Motor neuron (in vitro differentiated cells): Measurements from ENCODE around the gene EFNA3. TPM values are rescaled to one million over a fixed set of nuclear protein-coding genes. Genes with fewer than 3 reads are reported as not detected.

ENCODE experiments used
- ATAC-seq, 8 experiments: fragments of 200-7000 bp; cut with Tn5 transposase; replicated peaks in 6 of 8; 2 replicates each; pipeline ENCODE4 v1.8.0; 2021; ENCODE audit warnings: mild to moderate bottlenecking in 8 of 8, moderate library complexity in 8 of 8
- H3K27ac ChIP-seq, 2 donors: fragments of 250-450 bp; sonication (Bioruptor Pico); 2 replicates each; pipeline ENCODE4 v1.9.0; 2021; ENCODE audit warnings: antibody characterized with exemption in 2 of 2, mild to moderate bottlenecking in 2 of 2, moderate library complexity in 1 of 2
- H3K4me1 ChIP-seq, 2 donors: fragments of 250-450 bp; sonication (Bioruptor Pico); replicated peaks in 1 of 2; 2 replicates each; pipeline ENCODE4 v1.6.1; 2021; ENCODE audit warnings: antibody characterized with exemption in 2 of 2, mild to moderate bottlenecking in 2 of 2, moderate library complexity in 1 of 2
- H3K4me3 ChIP-seq, 5 donors: fragments of 250-450 bp; sonication (Bioruptor Pico); 2 replicates each; pipeline ENCODE4 v1.9.0; 2021; ENCODE audit warnings: antibody characterized with exemption in 5 of 5, mild to moderate bottlenecking in 5 of 5, moderate library complexity in 4 of 5
- WGBS, 10 experiments: fragments of 450-650 bp; shearing (Covaris generic); methylation state at CpG; one replicate each; pipeline ENCODE4 v1.0.0; 2022; 5-methylcytosine and 5-hydroxymethylcytosine counted together
- in situ Hi-C, 9 experiments: fragments of 400-800 bp; cut with MboI; loops; one replicate each; pipeline ENCODE4 v1.15.0; 2021; ENCODE audit warnings: low sequenced_read_pairs in 9 of 9, low pct_unique_long_range_greater_than_20kb in 2 of 9; ENCODE audit not compliant: unreplicated experiment in 9 of 9
- total RNA-seq, 8 experiments: library from RNA; unstranded; fragments of 300-600 nt; gene quantifications; 2 replicates each; pipeline versions ENCODE4 v1.2.3 to v1.2.4, GENCODE V29; 2022

EFNA3 gene
- total RNA-seq, 8 experiments from 2014 or later = 0.71 to 53.7 (median 27.8) TPM

DNA sequence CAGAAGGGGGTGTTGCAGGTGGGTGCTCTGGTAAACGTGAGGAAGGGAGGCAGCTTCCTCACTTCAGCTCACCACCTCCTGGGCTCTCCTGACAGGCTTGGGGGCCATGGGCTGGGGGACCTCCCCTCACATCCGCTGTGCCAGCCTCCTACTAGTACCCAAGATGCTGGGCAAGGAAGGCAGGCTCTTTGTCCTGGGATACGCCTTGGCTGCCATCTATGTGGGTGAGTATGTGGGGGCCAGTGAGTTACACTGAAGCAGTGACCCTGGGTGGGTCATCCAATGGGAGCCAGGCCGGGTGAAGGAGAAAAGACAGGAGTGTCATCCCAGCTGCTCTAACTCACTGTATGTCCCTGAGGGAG, 39.3 kb upstream of the EFNA3 start:
- ATAC-seq = no peak
- H3K4me1 ChIP-seq = no peaks in the 10 kb centered on the region
- in situ Hi-C loops = no loop called here
- no peak overlapping the region for H3K27ac ChIP-seq
- 30 to 83% (median 78%) methylated on average over 1 to 4 of the region's 4 CpGs; no CpG with 5 or more reads in 6 of the 10 experiments for whole genome bisulfite sequencing, 10 experiments
- H3K4me3 ChIP-seq = no peak overlapping the region

DNA sequence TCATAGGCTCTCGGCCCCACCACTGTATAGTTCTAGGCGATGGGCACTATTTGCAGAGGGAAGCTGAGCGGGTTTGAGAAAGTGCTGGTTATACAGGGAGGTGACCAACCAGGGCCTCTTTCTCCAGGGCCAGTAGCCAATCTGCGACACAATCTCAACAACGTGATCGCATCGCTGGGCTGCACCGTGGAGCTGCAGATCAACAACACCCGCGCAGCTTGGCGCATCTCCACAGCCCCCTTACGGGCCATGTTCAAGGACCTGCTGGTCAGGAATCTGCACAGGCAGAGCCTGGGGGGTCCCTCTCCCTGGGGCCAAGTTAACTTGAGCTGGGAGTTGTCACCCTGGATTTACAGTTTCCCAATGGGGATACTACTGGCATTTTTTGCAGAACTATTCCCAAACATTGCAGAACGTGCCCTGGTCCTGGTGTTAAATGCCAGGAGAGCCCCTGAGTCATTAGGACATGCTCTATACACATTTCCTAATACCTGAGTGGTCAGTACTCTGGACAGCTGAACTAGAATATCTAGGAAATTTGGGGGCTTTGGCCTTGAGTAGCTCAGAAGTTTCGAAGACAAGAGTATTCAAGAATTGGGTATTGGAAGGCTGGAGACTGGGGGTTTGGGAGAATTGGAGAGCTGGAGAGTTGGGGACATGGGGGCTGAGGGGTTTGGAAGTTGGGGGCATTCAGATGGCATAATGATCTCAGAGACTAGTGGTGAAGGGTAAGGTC, 38.1 kb upstream of the EFNA3 start:
- H3K27ac ChIP-seq = no peak overlapping the region
- in situ Hi-C loops = no loop called here
- no peaks in the 10 kb centered on the region for H3K4me1 ChIP-seq
- ATAC-seq = no peak
- H3K4me3 ChIP-seq = no peak overlapping the region
- WGBS, 10 experiments = 75 to 100% (median 83%) methylated on average over 1 to 10 of the region's 14 CpGs; no CpG with 5 or more reads in 3 of the 10 experiments

DNA sequence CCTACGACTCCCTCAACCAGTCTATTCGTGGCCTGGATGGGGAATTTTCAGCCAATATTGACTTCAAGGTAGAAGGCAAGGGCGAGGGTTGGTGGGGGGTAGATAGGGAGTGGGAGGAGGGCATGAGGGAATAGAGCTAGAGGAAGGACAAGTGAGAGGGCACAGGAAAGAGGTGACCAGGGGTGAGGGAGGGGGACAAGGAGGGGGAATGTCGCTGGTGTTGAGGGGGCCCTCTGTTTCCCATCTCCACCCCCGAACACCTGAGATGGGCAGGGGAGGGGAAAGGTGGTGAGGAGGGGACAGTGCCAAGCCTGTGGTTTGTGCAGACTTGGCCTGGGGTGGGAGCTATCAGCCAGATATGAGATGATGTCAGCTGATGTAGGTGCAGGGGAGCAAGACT, 35.8 kb upstream of the EFNA3 start:
- in situ Hi-C loops = no loop called here
- H3K4me1 ChIP-seq = no peaks in the 10 kb centered on the region
- no peak overlapping the region for H3K27ac ChIP-seq
- no peak overlapping the region for H3K4me3 ChIP-seq
- ATAC-seq = no peak
- 37 to 57% (median 53%) methylated on average over 1 to 2 of the region's 5 CpGs; no CpG with 5 or more reads in 7 of the 10 experiments for WGBS, 10 experiments

DNA sequence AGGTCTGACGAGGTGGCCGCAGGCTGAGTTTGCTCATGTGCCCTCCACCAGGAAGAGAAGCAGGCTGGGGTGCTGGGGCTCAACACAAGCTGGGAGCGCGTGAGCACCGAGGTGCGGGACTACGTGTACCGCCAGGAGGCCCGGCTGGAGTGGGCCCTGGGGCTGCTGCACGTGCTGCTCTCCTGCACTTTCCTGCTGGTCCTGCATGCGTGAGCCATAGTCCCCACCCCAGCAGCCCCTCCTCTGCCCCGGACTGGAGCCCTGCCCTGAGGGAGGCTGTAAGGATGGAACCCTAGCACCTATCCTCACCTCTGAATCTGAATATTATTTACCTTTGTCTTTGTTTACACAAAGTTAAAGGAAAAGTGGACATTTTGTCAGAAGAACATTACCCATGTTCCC, 35.3 kb upstream of the EFNA3 start:
- whole genome bisulfite sequencing, 10 experiments = 58 to 88% (median 83%) methylated on average over 3 to 11 of the region's 12 CpGs; no CpG with 5 or more reads in 4 of the 10 experiments
- Histone ChIP-seq H3K4me3 (no peak overlapping the region), H3K27ac (no peak overlapping the region), H3K4me1 (no peaks in the 10 kb centered on the region)
- in situ Hi-C loops = no loop called here
- ATAC-seq = no peak

DNA sequence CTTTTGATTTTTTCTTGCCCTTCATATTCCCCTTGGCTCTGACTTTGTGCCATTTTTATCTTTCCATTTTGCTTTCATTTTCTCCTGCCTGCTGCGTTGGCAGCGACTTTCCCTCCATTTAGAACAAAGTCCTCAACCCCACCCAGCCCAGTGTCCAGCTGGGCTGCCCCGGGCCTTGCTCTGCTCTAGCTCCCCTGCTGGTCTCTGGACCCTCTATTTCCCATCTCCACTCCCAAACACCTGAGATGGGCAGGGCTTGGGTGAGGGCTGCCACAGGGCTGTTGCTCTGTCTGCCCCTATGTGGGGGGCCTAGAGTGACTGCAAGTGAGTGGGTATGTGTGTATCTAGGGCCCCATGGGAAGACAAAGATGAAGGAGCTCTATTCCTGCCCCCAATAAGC, 34.8 kb upstream of the EFNA3 start:
- H3K27ac ChIP-seq = no peak overlapping the region
- in situ Hi-C loops = no loop called here
- no peak for ATAC-seq
- WGBS, 10 experiments = 50 to 100% (median 91%) methylated on average over 2 to 3 of the region's 3 CpGs; no CpG with 5 or more reads in 2 of the 10 experiments
- no peaks in the 10 kb centered on the region for H3K4me1 ChIP-seq
- no peak overlapping the region for H3K4me3 ChIP-seq

DNA sequence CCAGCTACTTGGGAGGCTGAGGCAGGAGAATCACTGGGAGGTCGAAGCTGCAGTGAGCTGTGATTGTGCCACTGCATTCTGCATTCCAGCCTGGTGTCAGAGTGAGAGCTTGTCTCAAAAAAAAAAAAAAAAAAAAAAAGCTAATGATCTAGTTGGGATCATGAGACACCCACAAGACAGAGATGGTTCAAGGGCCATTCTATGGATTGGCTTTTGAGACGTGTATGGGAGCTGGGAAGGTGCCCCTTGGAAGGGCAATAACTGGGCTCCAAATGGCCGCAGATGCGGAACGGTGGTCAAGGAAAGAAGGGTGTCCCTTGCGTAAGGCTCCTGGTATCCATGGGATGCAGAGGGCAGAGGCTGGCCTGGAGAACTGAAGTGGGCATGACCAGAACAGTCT, 34.3 kb upstream of the EFNA3 start:
- in situ Hi-C loops = no loop called here
- no peak for ATAC-seq
- WGBS, 10 experiments = 58 to 100% (median 92%) methylated on average over 1 to 6 of the region's 6 CpGs; no CpG with 5 or more reads in 4 of the 10 experiments
- H3K27ac ChIP-seq = no peak overlapping the region
- no peak overlapping the region for H3K4me3 ChIP-seq
- H3K4me1 ChIP-seq = peaks cover under 1 to 2% of the 10 kb centered on the region in 2 donors

DNA sequence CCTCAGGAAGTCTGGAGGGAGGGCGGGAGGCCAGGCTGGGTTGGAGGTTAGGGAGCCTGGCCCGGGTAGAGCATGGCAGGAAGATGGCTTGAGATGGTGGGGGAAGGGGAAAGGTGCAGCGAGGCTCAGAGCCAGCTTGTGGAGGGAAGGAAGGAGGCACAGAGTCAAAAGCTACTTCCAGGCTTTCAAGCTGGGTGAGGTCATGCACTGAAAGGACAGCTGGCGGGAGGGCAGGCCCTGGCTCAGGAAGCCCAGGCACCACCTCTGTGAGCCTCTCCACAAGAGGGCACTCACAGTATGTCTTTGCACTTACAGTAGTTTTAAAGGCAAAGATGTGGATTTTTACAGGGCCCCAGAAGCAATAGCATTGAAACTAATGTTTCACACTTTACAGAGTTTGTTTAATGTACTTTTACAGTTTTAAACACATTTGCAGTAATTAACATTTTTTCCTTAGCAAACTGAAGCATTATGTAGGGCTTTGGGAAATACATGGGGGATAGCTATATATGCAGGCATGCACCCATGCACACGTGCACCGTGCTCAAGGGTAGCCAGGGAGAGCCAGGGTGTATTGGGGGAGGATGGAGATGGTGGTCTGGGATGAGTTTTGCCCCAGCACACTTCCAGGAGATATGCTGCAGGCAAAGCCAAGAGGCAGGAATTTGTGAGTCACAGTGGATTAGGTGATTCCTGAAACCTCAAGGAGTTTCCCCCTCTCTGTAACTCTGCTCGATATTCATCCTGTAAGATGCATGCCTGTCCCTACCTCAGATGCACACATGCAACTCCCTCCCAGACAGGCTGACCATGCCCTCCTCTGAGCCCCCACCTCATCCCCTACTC, 33.6 kb upstream of the EFNA3 start:
- no peak overlapping the region for H3K27ac ChIP-seq
- H3K4me1 ChIP-seq = peaks cover 8% of the 10 kb centered on the region in 2 donors
- WGBS, 10 experiments = 29 to 86% (median 75%) methylated on average over 1 to 4 of the region's 7 CpGs; no CpG with 5 or more reads in 3 of the 10 experiments
- in situ Hi-C loops = no loop called here
- H3K4me3 ChIP-seq = no peak overlapping the region
- peak; percentile 71 to 99 (median 86) for ATAC-seq

DNA sequence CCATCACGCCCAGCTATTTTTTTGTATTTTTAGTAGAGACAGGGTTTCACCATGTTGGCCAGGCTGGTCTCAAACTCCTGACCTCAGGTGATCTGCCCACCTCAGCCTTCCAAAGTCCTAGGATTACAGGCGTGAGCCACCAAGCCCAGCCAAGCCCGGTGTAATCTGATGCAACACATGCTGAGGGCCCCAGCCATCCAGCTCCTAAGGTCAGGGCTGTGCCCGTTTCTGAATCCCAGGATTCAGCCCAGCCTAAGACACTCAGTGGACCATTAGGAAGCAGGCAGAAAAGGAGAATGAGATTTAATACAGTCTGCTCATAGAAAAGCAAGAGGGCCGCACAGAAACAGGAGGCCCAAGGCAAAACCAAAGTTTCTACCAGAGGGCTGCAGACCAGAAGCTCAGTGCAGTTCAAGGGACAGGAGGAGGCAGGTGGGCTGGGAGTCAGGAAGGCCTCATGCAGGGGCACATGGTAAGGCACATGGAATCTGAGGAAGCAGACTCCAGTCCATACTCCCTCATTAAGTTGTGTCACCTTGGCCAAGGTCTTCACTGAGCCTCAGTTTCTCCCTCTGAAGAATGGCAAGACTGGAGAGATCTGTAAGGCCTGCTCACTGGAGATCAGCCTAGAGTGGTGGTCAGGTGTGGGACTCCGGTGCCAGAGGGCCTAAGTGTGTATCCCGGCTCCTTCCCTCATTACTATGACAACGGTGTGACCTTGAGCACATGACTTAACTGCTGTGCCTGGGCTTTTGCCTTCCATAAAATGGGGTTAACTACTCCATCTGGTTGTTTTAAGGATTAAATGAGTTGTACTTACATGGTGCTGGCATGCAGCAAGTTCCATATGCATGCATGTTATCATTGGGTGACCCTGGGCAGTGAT, 29.9 kb upstream of the EFNA3 start:
- peaks cover 20 to 21% of the 10 kb centered on the region in 2 donors for H3K4me1 ChIP-seq
- no peak overlapping the region for H3K4me3 ChIP-seq
- no peak overlapping the region for H3K27ac ChIP-seq
- in situ Hi-C loops = no loop called here
- 83 to 100% (median 90%) methylated on average over 2 to 8 of the region's 8 CpGs; no CpG with 5 or more reads in 1 of the 10 experiments for WGBS, 10 experiments
- no peak for ATAC-seq

DNA sequence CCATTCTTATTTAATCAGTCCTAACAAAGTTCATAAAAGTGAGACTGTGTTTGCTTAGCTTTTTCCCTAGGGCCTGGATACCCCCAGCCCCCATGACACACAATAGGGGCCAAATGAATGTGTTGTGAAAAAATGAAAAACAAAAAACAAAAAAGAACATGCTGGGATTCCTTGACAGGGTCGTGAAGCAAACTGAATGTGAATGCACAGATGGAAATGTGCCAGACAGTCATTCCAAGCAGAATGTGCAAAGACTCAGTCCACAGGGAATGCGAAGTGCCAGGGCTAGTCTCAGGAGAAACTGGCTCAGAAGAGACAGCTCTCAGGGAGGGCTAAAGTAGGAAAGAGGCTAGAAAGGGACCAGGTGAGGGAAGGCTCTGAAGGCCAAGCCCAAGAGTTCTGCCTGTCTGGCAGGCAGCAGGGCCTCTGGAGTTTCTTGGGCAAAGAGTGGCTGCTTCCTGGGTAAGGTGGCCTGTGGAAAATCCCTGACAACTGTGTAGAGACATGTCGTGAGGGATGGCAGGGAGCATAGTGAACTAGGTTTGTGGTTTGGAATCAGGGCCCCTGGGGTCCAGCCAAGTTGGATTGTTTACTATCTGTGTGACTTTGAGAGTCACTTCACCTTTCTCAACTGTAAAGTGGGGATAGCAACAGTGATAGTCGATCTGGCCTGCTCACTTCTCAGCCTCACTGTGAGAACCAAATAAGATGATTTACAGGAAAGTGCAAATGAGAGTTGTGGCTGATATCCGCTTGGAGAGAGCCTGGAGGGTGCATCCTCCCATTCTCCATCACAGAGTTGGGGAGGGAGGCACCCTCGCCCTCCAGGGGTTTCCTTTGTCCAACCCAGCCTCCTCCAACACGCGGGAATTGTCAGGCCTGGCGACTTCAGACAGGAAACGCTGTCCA, 28.7 kb upstream of the EFNA3 start:
- WGBS, 10 experiments = 10 to 89% (median 31%) methylated on average over 1 to 9 of the region's 10 CpGs
- ATAC-seq = no peak
- peak overlapping the region; percentile 47 to 56 for H3K27ac ChIP-seq

DNA sequence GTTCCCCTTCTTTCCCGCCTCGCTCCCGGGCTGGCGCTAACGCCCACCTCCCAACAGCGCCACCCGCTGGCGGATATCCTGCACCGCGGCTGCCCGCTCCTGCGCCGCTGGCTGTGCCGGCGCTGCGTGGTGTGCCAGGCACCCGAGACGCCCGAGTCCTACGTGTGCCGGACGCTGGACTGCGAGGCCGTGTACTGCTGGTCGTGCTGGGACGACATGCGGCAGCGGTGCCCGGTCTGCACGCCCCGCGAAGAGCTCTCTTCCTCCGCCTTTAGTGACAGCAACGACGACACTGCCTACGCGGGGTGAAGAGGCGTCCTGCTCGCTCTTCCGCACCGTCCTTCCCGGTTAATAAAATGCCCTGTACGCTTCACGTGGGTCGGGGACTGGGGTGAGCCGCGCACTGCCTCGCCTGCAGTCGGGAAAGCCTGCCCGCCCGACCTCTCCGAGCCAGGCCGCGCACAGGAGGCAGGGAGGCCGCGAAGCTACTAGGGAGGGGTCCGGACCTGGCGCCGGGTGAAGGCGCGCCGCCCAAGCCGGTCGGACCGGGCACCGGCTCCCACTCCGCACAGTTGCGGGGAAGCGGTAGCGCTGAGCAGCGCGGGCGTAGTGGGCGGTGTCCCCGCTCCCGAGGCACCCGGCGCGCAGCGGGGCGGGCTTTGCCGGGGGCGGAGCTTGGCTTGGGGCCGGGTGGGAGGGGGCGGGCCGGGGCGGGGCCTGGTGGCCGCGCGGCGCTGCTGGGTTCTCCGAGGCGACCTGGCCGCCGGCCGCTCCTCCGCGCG, 27.9 kb upstream of the EFNA3 start, which contains the start of gene ADAM15:
TSS of gene ADAM15 (plus strand) at position 757 of the 782 bp plus-strand sequence. CDS start 71 bp downstream, outside the sequence.
- peak; percentile 70 to 85 (median 81) for ATAC-seq
- WGBS, 10 experiments = 0 to 2% (median 1%) methylated on average over 3 to 32 of the region's 99 CpGs; no CpG with 5 or more reads in 4 of the 10 experiments
- peaks cover 20 to 21% of the 10 kb centered on the region in 2 donors for H3K4me1 ChIP-seq
- peak within 1 kb of the TSS; percentile 47 to 56 for H3K27ac ChIP-seq
- in situ Hi-C loops = loop anchor here in 5 of 9 experiments (25.0 kb wide), 3 partner anchors 88 to 563 kb away; partner anchors contain the start of genes CHRNB2 (in 3 of the 5), UBE2Q1 (in 3 of the 5), CKS1B (in 2 of the 5) and PBXIP1 (in 2 of the 5)
- peak within 1 kb of the TSS; percentile 51 to 66 (median 64) for H3K4me3 ChIP-seq

More for the DNA sequence above, 28.7 kb upstream of the EFNA3 start:
- Histone ChIP-seq H3K4me1 (peaks cover 20 to 21% of the 10 kb centered on the region in 2 donors), H3K4me3 (peak overlapping the region; percentile 51 to 66 (median 64))
- in situ Hi-C loops = loop anchor here in 5 of 9 experiments (25.0 kb wide), 3 partner anchors 88 to 563 kb away; partner anchors contain the start of genes CHRNB2 (in 3 of the 5), UBE2Q1 (in 3 of the 5), CKS1B (in 2 of the 5) and PBXIP1 (in 2 of the 5)
